HCT116 (cell line): ENCODE results near the gene PTPN1. TPM values are rescaled to one million over a fixed set of nuclear protein-coding genes. Genes with fewer than 3 reads are reported as not detected.
"Not testable (repeated sequence)": the region's sequence is repeated elsewhere in the genome, so short reads cannot be mapped to it uniquely, and the experiment has no call there.

ENCODE experiments used
- ATAC-seq: fragments of 200-7000 bp; cut with Tn5 transposase; 2 replicates; pipeline ENCODE4 v1.9.1; 2020; ENCODE audit warnings: mild to moderate bottlenecking, moderate library complexity
- BruUV-seq: library from RNA; stranded (reverse); fragments of 400-500 nt; replicated peaks from 2 replicates; lab custom pipeline; 2021; lab: Mats Ljungman, UMichigan
- CTCF ChIA-PET: fragments of 300-600 bp; sonication (Branson Sonifier 250); formaldehyde crosslinking; loops from one replicate; lab custom pipeline; 2021; ENCODE audit warnings: antibody characterized with exemption; lab: Charles Lee
- POLR2A ChIA-PET: fragments of 300-600, 350-600 bp; sonication (Branson Sonifier 250); formaldehyde crosslinking; loops from one replicate; lab custom pipeline; 2021; ENCODE audit warnings: antibody characterized with exemption; lab: Charles Lee
- RAD21 ChIA-PET, 2 experiments: fragments of 300-600 bp; sonication (Branson Sonifier 250); formaldehyde crosslinking; loops; one replicate each; lab custom pipeline; 2023; ENCODE audit warnings: low total read pairs in 2 of 2; ENCODE audit not compliant: uncharacterized antibody in 2 of 2, unreplicated experiment in 2 of 2, low non-redundant PET in 1 of 2; lab: Charles Lee
- DNase-seq: peaks from one replicate; pipeline ENCODE4 v3.0.0-alpha.2; 2010; ENCODE audit warnings: low read depth, low spot score
- H2AFZ ChIP-seq: fragments of 200-600 bp; shearing (Covaris generic), sonication (generic); 2 replicates; pipeline ENCODE4 v1.6.1; 2017; ENCODE audit warnings: low read depth, mixed run types, mixed read lengths, antibody characterized with exemption, low read length; ENCODE audit not compliant: poor library complexity, severe bottlenecking
- H3K27ac ChIP-seq: 2 replicates; pipeline ENCODE4 v1.5.1; 2012; ENCODE audit warnings: low read depth, low read length
- H3K27me3 ChIP-seq: fragments of 200-600 bp; sonication (generic); 2 replicates; pipeline ENCODE4 v1.6.1; 2016; ENCODE audit warnings: mixed run types, low read length, mixed read lengths; ENCODE audit not compliant: insufficient read depth
- H3K36me3 ChIP-seq, 2 experiments: fragments of 200-500 bp in 1 of 2; fragments of 200-600 bp in 1 of 2; sonication (Bioruptor generic) in 1 of 2; sonication (generic) in 1 of 2; 2 replicates each; pipeline versions ENCODE4 v1.5.1 to v1.6.1; 2014 to 2016; ENCODE audit warnings: low read length in 2 of 2, inconsistent platforms in 1 of 2, mixed read lengths in 1 of 2, mixed run types in 1 of 2; ENCODE audit not compliant: insufficient read depth in 2 of 2, control insufficient read depth in 1 of 2
- H3K4me1 ChIP-seq, 2 experiments: fragments of 200-600 bp in 1 of 2; sonication (generic) in 1 of 2; 2 replicates each; pipeline versions ENCODE4 v1.5.1 to v1.6.1; 2012 to 2017; ENCODE audit warnings: low read length in 2 of 2, inconsistent platforms in 1 of 2, mild to moderate bottlenecking in 1 of 2, mixed read lengths in 1 of 2, mixed run types in 1 of 2, moderate library complexity in 1 of 2; ENCODE audit not compliant: insufficient read depth in 2 of 2, control insufficient read depth in 1 of 2
- H3K4me2 ChIP-seq: fragments of 200-600 bp; sonication (generic); 2 replicates; pipeline ENCODE4 v1.6.1; 2017; ENCODE audit warnings: mixed run types, low read length, mixed read lengths
- H3K4me3 ChIP-seq, 2 experiments: fragments of 200-600 bp in 1 of 2; sonication (generic) in 1 of 2; replicated peaks in 1 of 2; 2 replicates each; pipeline ENCODE4 v1.5.1; 2011 to 2016; ENCODE audit warnings: low read length in 2 of 2, control low read depth in 1 of 2, low read depth in 1 of 2, mild to moderate bottlenecking in 1 of 2, mixed read lengths in 1 of 2, mixed run types in 1 of 2
- H3K79me2 ChIP-seq: fragments of 200-600 bp; sonication (generic); 2 replicates; pipeline ENCODE4 v1.6.1; 2017; ENCODE audit warnings: mild to moderate bottlenecking, mixed run types, low read length, moderate library complexity, mixed read lengths; ENCODE audit not compliant: insufficient read depth
- H3K9ac ChIP-seq: fragments of 200-600 bp; sonication (generic); 2 replicates; pipeline ENCODE4 v1.6.1; 2016; ENCODE audit warnings: low read length, mixed read lengths
- H3K9me2 ChIP-seq: fragments of 200-600 bp; sonication (generic), shearing (Covaris generic); 2 replicates; pipeline ENCODE4 v1.6.1; 2017; ENCODE audit warnings: mixed run types, mild to moderate bottlenecking, moderate library complexity; ENCODE audit not compliant: insufficient read depth
- H3K9me3 ChIP-seq, 2 experiments: fragments of 200-500 bp in 1 of 2; fragments of 200-600 bp in 1 of 2; sonication (Bioruptor generic) in 1 of 2; sonication (generic) in 1 of 2; 2 replicates each; pipeline ENCODE4 v1.6.1; 2014 to 2017; ENCODE audit warnings: low read length in 2 of 2, mixed read lengths in 2 of 2, inconsistent platforms in 1 of 2, low read depth in 1 of 2, mild to moderate bottlenecking in 1 of 2, mixed run types in 1 of 2, moderate library complexity in 1 of 2; ENCODE audit not compliant: control insufficient read depth in 1 of 2, insufficient read depth in 1 of 2
- H4K20me1 ChIP-seq: fragments of 200-600 bp; sonication (generic), shearing (Covaris generic); 2 replicates; pipeline ENCODE4 v1.6.1; 2017; ENCODE audit warnings: mixed run types, mild to moderate bottlenecking, moderate library complexity; ENCODE audit not compliant: insufficient read depth
- CTCF ChIP-seq, 3 experiments: fragments of 200-600 bp in 1 of 3; sonication (generic) in 1 of 3; IDR thresholded peaks in 2 of 3; conservative IDR thresholded peaks in 1 of 3; 2 replicates each; pipeline ENCODE4 v1.5.1; 2012 to 2017; ENCODE audit warnings: low read depth in 2 of 3, low read length in 2 of 3, antibody characterized with exemption in 1 of 3, borderline replicate concordance in 1 of 3, control low read depth in 1 of 3, mild to moderate bottlenecking in 1 of 3, mixed read lengths in 1 of 3, mixed run types in 1 of 3, moderate library complexity in 1 of 3; ENCODE audit not compliant: insufficient read depth in 1 of 3
- YY1 ChIP-seq: IDR thresholded peaks from 2 replicates; pipeline ENCODE4 v1.6.1; 2011; ENCODE audit warnings: low read length, low read depth, moderate library complexity, mild to moderate bottlenecking; ENCODE audit not compliant: insufficient replicate concordance; ENCODE audit errors: extremely low read depth
- ZFX ChIP-seq: fragments of 450-650 bp; IDR thresholded peaks from 2 replicates; pipeline ENCODE4 v1.6.1; 2017
- intact Hi-C: fragments of 100-400 bp; cut with micrococcal nuclease; formaldehyde crosslinking; loops from 2 replicates; pipeline ENCODE4 v1.10.0; 2022
- total RNA-seq: library from RNA; stranded (reverse); gene quantifications from one replicate; pipeline ENCODE4 v1.2.1, GENCODE V29; 2021; ENCODE audit not compliant: unreplicated experiment

PTPN1 gene
- total RNA-seq, 1 experiment from 2014 or later = 47.5 TPM

DNA sequence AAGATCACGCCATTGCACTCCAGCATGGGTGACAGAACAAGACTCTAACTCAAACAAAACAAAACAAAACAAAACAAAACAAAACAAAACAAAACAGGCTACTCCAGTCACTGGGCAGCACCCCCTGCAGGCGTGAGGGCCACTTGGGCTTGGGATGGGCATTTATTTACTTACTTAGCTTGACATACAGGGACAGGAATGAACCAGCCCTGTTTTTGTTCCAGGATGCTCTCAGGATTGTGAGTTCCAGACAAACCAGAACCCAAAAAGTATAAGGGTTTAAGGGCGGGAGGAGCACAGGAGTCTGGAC is 4.0 kb upstream of the PTPN1 start:
- Histone ChIP-seq H3K4me1 (peaks cover 12 to 38% of the 10 kb centered on the region in 2 experiments), H3K27ac (no peak overlapping the region), H4K20me1 (peaks cover 4% of the 10 kb centered on the region; the same call in 1 of the 2 replicates), H3K9ac (no peak overlapping the region), H2AFZ (peak overlapping the region; percentile 59), H3K36me3 (no peaks in the 10 kb centered on the region), H3K4me3 (no peak overlapping the region), H3K9me3 (no peaks in the 10 kb centered on the region)
- RAD21 ChIA-PET = no interaction called here
- intact Hi-C loops = no loop called here
- TF ChIP-seq YY1 (no peak), CTCF (IDR thresholded peaks at IDR 0.05 in 2 of 3, conservative IDR thresholded peaks at IDR 0.05 in 1 of 3; ENCODE audit: borderline replicate concordance in 1 of 3, insufficient read depth in 1 of 3, low read depth in 2 of 3, low read length in 2 of 3) (peak in 2 of 3 experiments; percentile 47 to 50; a peak in 4 of 6 replicates), ZFX (no peak)
- TF ChIP-seq, all 23 proteins: peak for 1
- no peak overlapping the region for H3K4me2 ChIP-seq
- DNase-seq (no peak), ATAC-seq (no peak)
- BruUV-seq = no TSS peak
- ChIA-PET POLR2A (interaction anchor here (1.3 kb wide), 1 partner anchor 14 kb away, joined by 3 read pairs; no protein-coding TSS in a partner anchor), CTCF (interaction anchor here (0.6 to 1.5 kb wide), 8 partner anchors 9 to 80 kb away, joined by 3 to 4 read pairs (median 3); no protein-coding TSS in a partner anchor)
- H3K79me2 ChIP-seq = peaks cover 10% of the 10 kb centered on the region
- no peaks in the 10 kb centered on the region for H3K9me2 ChIP-seq
- H3K27me3 ChIP-seq = no peaks in the 10 kb centered on the region

GRCh38 chr20:50507745-50508144 is 2.4 kb upstream of the PTPN1 start:
- CTCF ChIA-PET, H3K9me2 ChIP-seq, ATAC-seq, H2AFZ ChIP-seq, H3K4me2 ChIP-seq, DNase-seq, H3K9me3 ChIP-seq, POLR2A ChIA-PET, H3K36me3 ChIP-seq, H3K27ac ChIP-seq, BruUV-seq, RAD21 ChIA-PET, H3K27me3 ChIP-seq, H4K20me1 ChIP-seq, H3K4me3 ChIP-seq, H3K9ac ChIP-seq, intact Hi-C loops: not testable (repeated sequence)
- Histone ChIP-seq H3K79me2 (peaks cover 25% of the 10 kb centered on the region), H3K4me1 (peaks cover 19 to 54% of the 10 kb centered on the region in 2 experiments)
